ENCODE results near the gene SYT1. TPM values are rescaled to one million over a fixed set of nuclear protein-coding genes. Genes with fewer than 3 reads are reported as not detected.

Gene SYT1
- total RNA-seq, 2 experiments from 2014 or later, result not detected

GRCh38 chr12:79298506-79298905, 433.9 kb downstream of the SYT1 start:
- Mint-ChIP-seq H3K36me3 (ENCODE audit: low read depth) (no peaks in the 10 kb centered on the region), H3K27ac (no peak overlapping the region), H3K4me3 (no peak overlapping the region), H3K9me3 (no peaks in the 10 kb centered on the region), H3K27me3 (no peaks in the 10 kb centered on the region), H3K4me1 (ENCODE audit: low read depth) (no peaks in the 10 kb centered on the region)
- Histone ChIP-seq H3K27ac (ENCODE audit: low read depth in 1 of 2, low read length in 2 of 2) (no peak overlapping the region), H3K27me3 (ENCODE audit: control insufficient read depth in 1 of 2, insufficient read depth in 2 of 2, low read length in 2 of 2) (no peaks in the 10 kb centered on the region), H3K4me3 (ENCODE audit: low read length) (no peak overlapping the region), H3K4me1 (ENCODE audit: insufficient read depth, low read length) (no peaks in the 10 kb centered on the region), H3K36me3 (ENCODE audit: insufficient read depth, low read length) (no peaks in the 10 kb centered on the region), H3K9me3 (ENCODE audit: control insufficient read depth in 1 of 2, insufficient read depth in 1 of 2, low read length in 2 of 2) (no peaks in the 10 kb centered on the region)
- no peak for DNase-seq
- no peak for ATAC-seq (ENCODE audit: poor library complexity)
- TF ChIP-seq CTCF (IDR thresholded peaks at IDR 0.05), result no peak
- intact Hi-C loops (cut with DNase I, micrococcal nuclease), result no loop called here
- ChIA-PET POLR2A (no interaction called here), CTCF (no interaction called here)

- Histone ChIP-seq H3K27me3 (ENCODE audit: control insufficient read depth in 1 of 2, insufficient read depth in 2 of 2, low read length in 2 of 2) (no peaks in the 10 kb centered on the region), H3K27ac (ENCODE audit: low read depth in 1 of 2, low read length in 2 of 2) (no peak overlapping the region), H3K4me1 (ENCODE audit: insufficient read depth, low read length) (no peaks in the 10 kb centered on the region), H3K36me3 (ENCODE audit: insufficient read depth, low read length) (no peaks in the 10 kb centered on the region), H3K9me3 (ENCODE audit: control insufficient read depth in 1 of 2, insufficient read depth in 1 of 2, low read length in 2 of 2) (no peaks in the 10 kb centered on the region), H3K4me3 (ENCODE audit: low read length) (no peak overlapping the region)
- Mint-ChIP-seq H3K27me3 (no peaks in the 10 kb centered on the region), H3K4me1 (ENCODE audit: low read depth) (no peaks in the 10 kb centered on the region), H3K9me3 (no peaks in the 10 kb centered on the region), H3K27ac (no peak overlapping the region), H3K4me3 (no peak overlapping the region), H3K36me3 (ENCODE audit: low read depth) (no peaks in the 10 kb centered on the region)
- DNase-seq, result no peak
- CTCF ChIA-PET, result no interaction called here
- intact Hi-C loops (cut with DNase I, micrococcal nuclease), result no loop called here
- no peak for ATAC-seq (ENCODE audit: poor library complexity)
- POLR2A ChIA-PET, result no interaction called here
- no peak for TF ChIP-seq CTCF (IDR thresholded peaks at IDR 0.05)
Observed at GRCh38 chr12:79299447-79300198, 435.0 kb downstream of the SYT1 start.

DNA sequence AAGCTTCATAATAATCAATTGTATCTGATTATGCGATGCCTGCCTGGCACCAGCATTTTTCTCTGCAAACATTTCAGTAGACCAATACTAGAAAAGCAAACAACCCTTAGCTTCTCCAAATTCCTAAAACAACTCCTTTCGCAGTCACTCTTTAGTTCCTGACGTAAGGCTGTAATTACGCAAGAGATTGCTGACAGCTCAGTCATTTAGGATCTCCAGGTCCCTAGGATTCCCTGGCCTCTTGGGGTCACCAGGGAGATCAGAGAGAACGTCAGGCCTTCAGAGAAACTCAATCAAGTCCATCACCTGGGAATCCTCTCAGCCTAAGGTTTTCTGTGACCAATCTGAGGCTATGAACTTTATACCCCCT, 435.6 kb downstream of the SYT1 start:
- ChIA-PET CTCF (no interaction called here), POLR2A (no interaction called here)
- no peak for ATAC-seq (ENCODE audit: poor library complexity)

More for the DNA sequence above, 435.6 kb downstream of the SYT1 start:
- no peak for TF ChIP-seq CTCF (IDR thresholded peaks at IDR 0.05)
- Mint-ChIP-seq H3K27me3 (no peaks in the 10 kb centered on the region), H3K4me1 (ENCODE audit: low read depth) (no peaks in the 10 kb centered on the region), H3K4me3 (no peak overlapping the region), H3K9me3 (no peaks in the 10 kb centered on the region), H3K27ac (no peak overlapping the region), H3K36me3 (ENCODE audit: low read depth) (no peaks in the 10 kb centered on the region)
- intact Hi-C loops (cut with DNase I, micrococcal nuclease), result no loop called here
- H3K9me3 ChIP-seq (ENCODE audit: control insufficient read depth in 1 of 2, insufficient read depth in 1 of 2, low read length in 2 of 2), result no peaks in the 10 kb centered on the region
- H3K4me1 ChIP-seq (ENCODE audit: insufficient read depth, low read length), result no peaks in the 10 kb centered on the region
- H3K4me3 ChIP-seq (ENCODE audit: low read length), result no peak overlapping the region
- no peak for DNase-seq
- no peak overlapping the region for H3K27ac ChIP-seq (ENCODE audit: low read depth in 1 of 2, low read length in 2 of 2)
- no peaks in the 10 kb centered on the region for H3K27me3 ChIP-seq (ENCODE audit: control insufficient read depth in 1 of 2, insufficient read depth in 2 of 2, low read length in 2 of 2)
- H3K36me3 ChIP-seq (ENCODE audit: insufficient read depth, low read length), result no peaks in the 10 kb centered on the region
